ENCODE measurements around the gene TPD52L1. TPM values are rescaled to one million over a fixed set of nuclear protein-coding genes. Genes with fewer than 3 reads are reported as not detected.

Gene TPD52L1
- total and polyA plus RNA-seq, 8 donors = 21.2 to 51.6 (median 24.4) TPM

DNA sequence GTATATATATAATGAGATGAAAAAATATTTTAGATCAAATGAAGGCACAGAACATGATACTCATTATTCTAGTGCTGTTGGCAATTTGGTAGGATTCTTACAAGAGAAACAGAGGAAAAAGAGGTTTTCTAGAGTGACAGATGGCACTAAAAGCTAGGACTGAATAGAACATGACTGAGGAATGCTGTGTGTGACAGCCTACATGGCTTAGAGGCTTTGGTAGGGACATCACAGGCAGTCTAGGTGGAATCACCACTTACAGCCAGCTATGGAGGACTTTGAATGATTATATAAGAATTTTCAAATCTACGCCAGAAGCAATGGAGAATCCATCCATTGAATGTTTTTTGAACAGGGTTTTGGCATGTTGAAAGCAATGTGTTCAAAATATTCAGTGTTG is 52.8 kb downstream of the TPD52L1 start:
- H3K4me1 ChIP-seq = peaks cover 18 to 26% (median 19%) of the 10 kb centered on the region in 3 donors
- intact Hi-C loops (cut with DNase I) = no loop called here
- TF ChIP-seq, protein P1, sequence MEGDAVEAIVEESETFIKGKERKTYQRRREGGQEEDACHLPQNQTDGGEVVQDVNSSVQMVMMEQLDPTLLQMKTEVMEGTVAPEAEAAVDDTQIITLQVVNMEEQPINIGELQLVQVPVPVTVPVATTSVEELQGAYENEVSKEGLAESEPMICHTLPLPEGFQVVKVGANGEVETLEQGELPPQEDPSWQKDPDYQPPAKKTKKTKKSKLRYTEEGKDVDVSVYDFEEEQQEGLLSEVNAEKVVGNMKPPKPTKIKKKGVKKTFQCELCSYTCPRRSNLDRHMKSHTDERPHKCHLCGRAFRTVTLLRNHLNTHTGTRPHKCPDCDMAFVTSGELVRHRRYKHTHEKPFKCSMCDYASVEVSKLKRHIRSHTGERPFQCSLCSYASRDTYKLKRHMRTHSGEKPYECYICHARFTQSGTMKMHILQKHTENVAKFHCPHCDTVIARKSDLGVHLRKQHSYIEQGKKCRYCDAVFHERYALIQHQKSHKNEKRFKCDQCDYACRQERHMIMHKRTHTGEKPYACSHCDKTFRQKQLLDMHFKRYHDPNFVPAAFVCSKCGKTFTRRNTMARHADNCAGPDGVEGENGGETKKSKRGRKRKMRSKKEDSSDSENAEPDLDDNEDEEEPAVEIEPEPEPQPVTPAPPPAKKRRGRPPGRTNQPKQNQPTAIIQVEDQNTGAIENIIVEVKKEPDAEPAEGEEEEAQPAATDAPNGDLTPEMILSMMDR (IDR thresholded peaks at IDR 0.05) = no peak
- ATAC-seq = no peak
- H3K27me3 ChIP-seq = no peaks in the 10 kb centered on the region
- no peak overlapping the region for H3K27ac ChIP-seq
- DNase-seq = no peak
- H3K4me3 ChIP-seq = no peak overlapping the region
- no peaks in the 10 kb centered on the region for H3K9me3 ChIP-seq
- H3K36me3 ChIP-seq = no peaks in the 10 kb centered on the region
- WGBS, 2 donors = 99 to 100% methylated on average over 1 of the region's 1 CpG
- FAIRE-seq = no peak

DNA sequence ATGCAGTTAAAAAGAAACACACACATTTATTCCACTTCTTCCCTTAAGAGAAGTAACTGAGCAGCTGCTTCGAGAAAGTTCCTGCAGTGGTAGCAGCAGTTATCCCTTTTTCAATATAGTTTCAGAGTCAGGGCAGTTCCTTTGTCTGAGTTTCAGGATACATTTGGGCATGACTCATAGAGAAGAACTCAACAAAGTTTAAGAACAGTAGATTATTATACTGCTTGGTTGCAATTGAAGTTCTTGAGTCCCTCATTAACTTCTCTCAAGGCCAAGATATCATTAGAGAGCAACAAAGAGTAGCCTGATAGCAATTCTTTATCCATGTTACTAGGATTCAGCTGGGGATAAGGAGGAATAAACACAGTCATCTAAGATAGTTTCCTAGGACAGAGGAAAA is 54.4 kb downstream of the TPD52L1 start:
- WGBS, 2 donors = 29 to 41% methylated on average over 1 of the region's 1 CpG
- peaks cover 7 to 19% (median 16%) of the 10 kb centered on the region in 3 donors for H3K4me1 ChIP-seq
- ATAC-seq (peak in 2 of 4 donors; percentile 18 to 22), FAIRE-seq (no peak), DNase-seq (no peak)
- H3K36me3 ChIP-seq = no peaks in the 10 kb centered on the region
- H3K27me3 ChIP-seq = no peaks in the 10 kb centered on the region
- TF ChIP-seq, protein P1 (IDR thresholded peaks at IDR 0.05) = no peak
- peak overlapping the region in 1 of 4 donors; percentile 31 for H3K27ac ChIP-seq
- intact Hi-C loops (cut with DNase I) = no loop called here
- no peak overlapping the region for H3K4me3 ChIP-seq
- no peaks in the 10 kb centered on the region for H3K9me3 ChIP-seq

DNA sequence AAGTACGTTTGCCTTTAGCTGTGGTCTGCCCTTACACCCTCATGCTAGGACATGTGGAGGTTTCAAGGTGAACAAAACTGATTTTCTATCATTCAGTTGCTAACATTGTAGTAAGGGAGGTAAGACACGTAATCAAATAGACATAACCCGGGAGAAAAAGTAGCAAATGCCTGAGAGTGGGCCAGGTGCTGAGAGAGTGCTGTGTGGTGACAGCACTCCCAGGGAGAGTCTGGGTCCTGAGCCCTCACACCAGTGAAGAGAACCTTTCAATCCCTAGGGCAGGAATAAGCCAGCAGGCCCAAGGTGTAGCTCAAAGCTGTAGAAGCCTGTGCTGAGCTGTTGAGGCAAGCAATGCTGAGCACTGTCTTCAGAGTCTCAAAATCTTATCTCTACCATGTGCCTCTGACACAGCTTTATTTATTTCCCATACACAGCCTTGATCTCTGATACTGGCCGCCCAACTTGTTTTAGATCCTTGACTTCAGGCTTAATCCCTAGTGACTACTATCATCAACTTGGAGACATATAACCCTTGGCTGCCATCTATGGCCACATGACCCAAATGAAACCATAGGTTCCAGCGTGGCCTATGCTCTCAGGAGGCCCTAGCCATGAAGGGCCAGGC is 55.2 kb downstream of the TPD52L1 start:
- intact Hi-C loops (cut with DNase I) = no loop called here
- WGBS, 2 donors = 41 to 47% methylated on average over 5 of the region's 5 CpGs

DNA sequence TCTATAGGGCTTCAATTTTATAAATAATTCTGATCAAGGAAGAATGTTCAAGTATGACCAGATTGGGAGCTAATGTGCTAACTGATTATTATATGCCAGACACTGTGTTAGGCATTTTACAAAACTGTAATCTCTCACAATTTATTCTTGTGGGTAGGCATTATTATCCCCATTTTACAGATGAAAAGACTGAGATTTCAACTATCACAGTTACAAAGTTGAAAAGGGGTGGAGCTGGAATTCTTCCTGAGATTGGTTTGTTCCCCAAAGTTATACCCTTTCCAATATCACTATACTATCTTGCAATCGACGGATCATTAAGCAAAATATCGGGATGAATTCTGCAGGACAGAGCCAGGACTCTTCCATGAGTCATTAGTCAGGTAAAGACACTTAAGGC is 57.1 kb downstream of the TPD52L1 start:
- intact Hi-C loops (cut with DNase I) = no loop called here
- 96% methylated on average over 3 of the region's 3 CpGs for WGBS, 2 donors
- H3K4me1 ChIP-seq = peaks cover 7 to 19% (median 10%) of the 10 kb centered on the region in 3 donors
- H3K27me3 ChIP-seq = no peaks in the 10 kb centered on the region
- H3K27ac ChIP-seq = no peak overlapping the region
- TF ChIP-seq, protein P1 (IDR thresholded peaks at IDR 0.05) = no peak
- FAIRE-seq (no peak), ATAC-seq (no peak), DNase-seq (no peak)
- no peak overlapping the region for H3K4me3 ChIP-seq
- no peaks in the 10 kb centered on the region for H3K9me3 ChIP-seq
- H3K36me3 ChIP-seq = no peaks in the 10 kb centered on the region

More for the DNA sequence above, 55.2 kb downstream of the TPD52L1 start:
- Histone ChIP-seq H3K36me3 (no peaks in the 10 kb centered on the region), H3K9me3 (no peaks in the 10 kb centered on the region), H3K4me1 (peaks cover 7 to 19% (median 10%) of the 10 kb centered on the region in 3 donors), H3K4me3 (no peak overlapping the region), H3K27me3 (no peaks in the 10 kb centered on the region), H3K27ac (peak overlapping the region in 1 of 4 donors; percentile 31)
- TF ChIP-seq, protein P1 (IDR thresholded peaks at IDR 0.05) = no peak
- FAIRE-seq = no peak
- peak; percentile 33 to 69 (median 50) for ATAC-seq
- DNase-seq = no peak

DNA sequence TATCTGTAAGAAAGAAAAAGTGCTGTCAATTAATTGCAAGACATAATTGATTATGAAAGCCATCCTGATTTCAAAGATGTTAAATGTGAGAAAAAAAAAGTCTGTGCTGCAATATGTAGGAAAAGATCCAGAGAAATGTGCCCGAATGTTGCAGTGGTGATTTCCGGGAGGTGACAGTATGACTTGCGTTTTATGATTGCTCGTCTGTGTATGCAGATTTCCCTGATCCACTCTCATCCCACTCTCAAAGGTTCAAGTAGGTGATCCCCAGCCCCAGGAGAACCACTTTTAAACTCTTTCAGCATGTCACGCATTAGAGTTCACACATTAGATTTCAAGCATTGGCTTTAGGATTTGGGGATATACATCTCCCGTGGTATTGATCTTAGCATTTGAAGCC is 57.8 kb downstream of the TPD52L1 start:
- intact Hi-C loops (cut with DNase I) = no loop called here
- no peak for DNase-seq
- 39 to 42% methylated on average over 6 of the region's 6 CpGs for WGBS, 2 donors
- no peak for FAIRE-seq
- H3K9me3 ChIP-seq = no peaks in the 10 kb centered on the region
- H3K27me3 ChIP-seq = no peaks in the 10 kb centered on the region
- H3K4me3 ChIP-seq = peak overlapping the region in 1 of 4 donors; percentile 6
- peak in 2 of 4 donors; percentile 8 to 37 for ATAC-seq
- TF ChIP-seq, protein P1 (IDR thresholded peaks at IDR 0.05) = no peak
- no peaks in the 10 kb centered on the region for H3K36me3 ChIP-seq
- H3K4me1 ChIP-seq = peaks cover 7 to 19% (median 10%) of the 10 kb centered on the region in 3 donors
- no peak overlapping the region for H3K27ac ChIP-seq

Measured in pancreas (tissue), 10 donors.